GM04503 (cell line): ENCODE data around the gene ADGRG1.
"Not testable (repeated sequence)": the region's sequence is repeated elsewhere in the genome, so short reads cannot be mapped to it uniquely, and the experiment has no call there.

Experiments used
- DNase-seq: peaks from one replicate; pipeline ENCODE4 v3.0.0-alpha.2; 2012; ENCODE audit warnings: low read depth

The ADGRG1 gene

DNA sequence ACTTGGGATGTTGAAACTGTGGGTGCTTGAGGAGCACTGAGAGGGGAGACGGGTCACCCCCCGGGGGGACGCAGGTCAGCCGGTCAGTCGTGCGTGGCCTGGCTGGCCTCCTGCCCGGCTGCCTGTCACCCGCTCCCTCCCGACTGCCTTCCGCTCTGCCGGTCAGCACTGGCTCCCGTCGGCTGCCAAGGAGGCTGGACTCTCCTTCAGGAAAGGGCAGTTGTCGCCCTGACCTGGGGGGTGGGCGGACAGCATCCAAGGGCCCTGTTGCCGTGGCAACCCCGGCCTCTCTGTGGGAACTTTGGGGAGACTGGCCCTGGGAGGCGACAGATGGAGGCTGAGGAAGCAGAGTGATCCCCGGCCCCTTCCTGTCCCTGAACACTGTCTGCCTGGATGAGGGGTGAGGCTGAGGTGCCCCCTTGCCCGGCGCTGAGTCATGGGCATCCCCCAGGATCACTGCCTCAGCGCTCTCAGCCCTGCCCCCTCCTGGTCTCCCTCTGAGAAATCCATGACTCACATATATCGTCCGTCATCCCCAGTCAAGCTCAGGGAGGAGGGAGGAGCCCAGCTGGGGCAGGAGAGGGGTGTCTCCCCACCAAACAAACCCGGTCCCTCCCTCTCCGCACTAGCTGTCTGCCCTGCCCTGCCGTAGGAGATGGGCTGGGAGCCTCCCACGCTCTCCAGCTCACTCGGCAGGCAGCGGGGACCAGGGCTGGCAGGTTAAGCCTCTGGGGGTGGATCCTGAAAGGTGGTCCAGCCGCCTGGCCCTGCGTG is at the start of gene ADGRG1:
ADGRG1 (plus strand) TSS at position 623 of the 774 bp plus-strand sequence. CDS start 21,658 bp downstream, outside the sequence.
- DNase-seq: peak; percentile 78

DNA sequence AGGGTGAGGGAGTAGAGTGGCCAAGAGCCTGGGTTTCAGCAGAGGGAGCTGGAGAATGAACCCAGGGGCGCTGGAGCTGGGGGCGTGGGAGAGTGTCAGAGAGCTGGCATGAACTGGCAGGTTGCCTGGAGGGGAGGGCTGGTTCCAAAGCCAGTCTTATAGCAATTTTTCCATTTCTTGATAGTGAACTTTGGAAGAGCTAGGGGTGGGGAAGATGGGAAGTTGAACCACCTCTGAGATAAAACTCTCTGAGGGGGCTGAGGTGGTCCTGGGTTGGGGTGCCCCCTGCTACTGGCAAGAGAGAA is 49.1 kb upstream of the ADGRG1 start:
- no peak for DNase-seq

DNA sequence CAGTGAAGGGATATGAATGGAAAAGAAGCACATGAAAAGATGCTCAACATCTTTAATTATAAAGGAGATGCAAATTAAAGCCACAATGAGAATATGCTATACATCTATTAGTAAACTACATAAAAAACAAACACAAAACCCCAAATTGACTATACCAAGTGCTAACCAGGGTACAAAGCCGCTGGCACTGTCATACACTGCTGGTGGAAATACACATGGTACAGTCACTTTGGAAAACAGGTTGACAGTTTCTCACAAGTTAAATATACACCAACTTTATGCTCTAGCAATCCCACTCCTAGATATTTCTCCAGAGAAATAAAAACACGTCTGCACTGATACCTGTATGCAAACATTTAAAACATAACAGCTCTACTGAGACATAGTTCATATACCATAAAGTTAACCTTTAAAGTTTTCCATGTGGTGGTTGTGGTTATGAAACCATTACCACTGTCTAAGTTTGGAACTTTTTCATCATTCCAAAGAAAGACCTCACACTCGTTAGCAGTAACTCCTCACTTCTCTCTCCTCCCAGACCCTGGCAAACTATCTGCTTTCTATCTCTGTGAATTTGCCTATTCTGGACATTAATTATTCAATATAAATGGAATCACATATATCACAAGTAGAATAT is 43.3 kb upstream of the ADGRG1 start:
- no peak for DNase-seq

DNA sequence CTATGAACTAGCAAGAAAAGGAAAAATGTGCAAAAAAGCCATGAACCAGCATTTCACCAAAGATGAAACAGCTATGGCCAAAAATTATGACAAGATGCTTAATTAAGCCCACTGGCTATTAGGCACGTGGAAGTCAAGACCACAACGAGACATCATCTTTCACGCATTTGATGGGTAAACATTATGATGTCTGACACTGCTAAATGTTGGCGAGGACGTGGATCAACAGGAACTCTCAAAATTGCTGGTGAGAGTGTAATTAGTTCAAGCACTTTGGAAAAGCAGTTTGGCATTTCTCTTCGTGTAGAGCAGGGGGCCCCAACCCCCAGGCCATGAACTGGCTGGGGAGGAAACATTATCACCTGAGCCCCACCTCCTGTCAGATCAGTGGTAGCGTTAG is 39.6 kb upstream of the ADGRG1 start:
- DNase-seq: no peak

DNA sequence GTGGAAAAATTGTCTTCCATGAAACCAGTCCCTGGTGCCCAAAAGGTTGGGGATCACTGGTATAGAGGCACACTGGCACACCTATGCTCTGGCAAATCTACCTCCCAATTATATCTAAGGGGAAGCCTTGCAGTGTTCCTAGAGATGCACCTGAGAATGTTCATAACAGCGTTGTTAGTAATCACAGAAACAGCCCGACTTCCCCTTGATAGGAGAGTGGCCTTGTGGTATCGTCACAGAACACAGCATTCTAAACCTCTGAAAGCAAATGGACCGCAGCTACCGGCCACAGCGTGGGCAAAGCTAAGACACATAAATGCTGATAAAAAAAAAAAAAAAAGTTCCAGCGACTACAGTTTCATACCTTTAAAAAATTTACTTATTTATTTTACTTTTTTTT is 39.1 kb upstream of the ADGRG1 start:
- no peak for DNase-seq

DNA sequence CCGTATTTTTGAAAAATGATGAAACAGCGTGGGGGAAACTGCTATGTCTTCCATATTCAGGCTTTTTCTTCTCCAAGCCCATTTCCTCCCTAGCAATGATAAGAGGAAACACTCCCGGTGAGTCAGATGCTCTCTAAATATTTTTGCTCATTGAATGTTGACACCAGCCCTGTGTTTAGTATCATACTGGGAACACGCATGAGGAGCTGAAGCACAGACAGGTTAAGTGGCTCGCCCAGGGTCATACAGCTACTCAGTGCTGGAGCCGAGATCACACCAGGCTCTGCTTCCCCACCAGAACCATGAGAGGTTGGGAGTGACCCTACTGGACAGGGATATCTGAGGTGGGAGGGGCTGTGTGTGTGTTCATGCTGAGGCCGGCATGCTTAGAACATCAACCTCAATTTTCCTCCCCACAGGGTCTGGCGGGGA is 37.8 kb upstream of the ADGRG1 start:
- DNase-seq: peak; percentile 16

DNA sequence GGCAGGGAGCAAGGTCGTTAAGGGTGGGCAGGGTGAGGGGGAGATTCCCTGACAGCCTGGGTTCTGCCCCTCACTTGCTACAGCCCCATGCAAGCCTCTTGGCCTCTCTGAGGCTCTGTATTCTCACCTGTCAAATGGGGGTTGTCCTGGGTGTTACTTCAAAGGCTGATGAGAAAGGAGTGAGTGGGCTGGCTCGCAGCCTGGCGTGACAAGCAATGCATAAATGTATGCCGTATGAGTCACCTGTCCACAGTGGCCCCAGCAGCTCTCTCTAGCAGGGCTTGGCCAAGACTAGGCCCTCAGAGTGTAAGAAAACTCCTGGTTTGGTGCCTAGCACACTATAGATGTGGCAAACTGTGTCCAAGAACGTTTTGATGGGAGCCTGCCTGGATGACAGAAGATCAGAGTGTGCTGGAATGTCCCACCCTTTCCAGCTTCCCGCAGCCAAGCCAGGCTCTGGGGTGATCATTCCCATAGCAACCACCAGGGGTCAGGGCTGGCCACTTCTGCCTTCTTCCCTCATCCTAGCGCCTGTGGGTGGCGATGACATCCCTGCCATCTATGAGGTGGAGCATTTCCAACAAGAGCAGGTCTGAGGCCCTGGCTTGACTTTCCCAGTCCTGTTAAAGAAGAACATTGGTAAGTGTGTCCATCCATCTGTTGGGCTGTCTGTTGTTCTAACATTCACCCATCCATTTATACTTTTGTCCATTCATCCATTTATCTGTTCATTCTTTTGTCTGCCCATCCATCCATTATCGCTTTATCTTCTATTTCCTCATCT is 37.2 kb upstream of the ADGRG1 start:
- DNase-seq: peak; percentile 20

DNA sequence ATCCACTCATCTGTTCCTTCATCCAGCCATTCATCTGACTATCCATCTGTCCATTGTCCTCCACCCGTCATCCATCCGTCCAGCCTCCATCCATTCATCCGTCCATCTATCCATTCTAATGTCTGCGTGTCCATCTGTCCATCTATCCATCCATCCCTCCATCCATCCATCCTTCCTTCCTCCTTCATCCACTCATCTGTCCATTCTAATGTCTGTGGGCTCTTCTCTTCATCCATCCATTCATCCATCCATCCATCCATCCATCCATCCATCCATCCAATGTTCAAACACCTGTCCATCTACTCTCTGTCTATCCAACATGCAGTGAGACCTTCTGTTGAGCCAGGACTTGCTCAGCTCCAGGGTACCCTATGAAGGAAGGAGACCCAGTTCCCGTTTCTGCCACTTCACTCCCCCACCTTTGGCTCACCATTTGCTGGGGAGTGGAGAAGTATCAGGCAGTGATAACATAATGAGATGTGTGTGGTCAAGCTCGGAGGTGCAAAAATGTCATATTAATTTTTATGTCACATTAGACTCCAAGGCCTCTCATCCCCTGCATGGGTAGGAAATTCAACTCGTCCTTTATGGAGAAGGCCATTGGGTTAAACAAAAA is 36.5 kb upstream of the ADGRG1 start:
- DNase-seq: no peak

DNA sequence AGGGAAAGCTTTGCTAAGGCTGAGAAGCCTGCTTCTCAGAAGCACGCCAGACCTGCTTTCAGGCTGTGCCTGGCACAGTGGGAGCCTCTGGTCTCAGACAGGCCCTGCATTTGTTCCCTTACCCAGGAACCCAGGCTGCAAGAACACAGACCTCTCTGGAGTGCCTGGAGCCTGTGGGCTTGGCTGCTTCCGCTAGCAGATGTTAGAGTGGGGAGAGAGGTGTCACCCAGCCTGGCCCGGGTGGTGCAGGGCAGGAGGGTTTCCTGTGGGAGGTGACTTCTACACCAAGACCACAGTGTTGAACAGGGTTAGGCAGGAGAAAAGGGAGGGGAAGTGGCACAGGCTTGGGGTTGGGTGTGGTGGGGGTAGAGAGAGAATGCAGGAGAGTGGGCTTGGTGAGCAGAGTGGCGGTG is 35.8 kb upstream of the ADGRG1 start:
- DNase-seq: no peak

DNA sequence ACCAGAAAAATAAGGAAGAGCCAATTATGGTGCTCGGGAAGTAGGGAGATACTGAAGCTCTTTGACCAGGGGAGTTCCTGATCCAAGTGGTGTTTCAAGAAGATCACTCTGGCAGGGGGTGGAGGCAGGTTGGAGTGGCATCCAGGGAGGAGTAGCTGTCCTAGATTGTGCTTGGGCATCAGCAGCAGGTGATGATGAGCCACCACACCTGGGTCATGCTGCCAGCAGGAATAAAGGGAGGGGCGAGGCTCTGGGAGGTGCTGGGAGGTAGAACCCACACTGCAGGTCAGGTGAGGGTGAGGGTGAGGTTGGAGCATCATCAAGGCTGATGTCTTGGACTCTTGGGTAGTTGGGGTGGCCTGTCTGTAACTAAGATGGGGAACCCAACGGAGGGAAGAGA is 35.4 kb upstream of the ADGRG1 start:
- no peak for DNase-seq

DNA sequence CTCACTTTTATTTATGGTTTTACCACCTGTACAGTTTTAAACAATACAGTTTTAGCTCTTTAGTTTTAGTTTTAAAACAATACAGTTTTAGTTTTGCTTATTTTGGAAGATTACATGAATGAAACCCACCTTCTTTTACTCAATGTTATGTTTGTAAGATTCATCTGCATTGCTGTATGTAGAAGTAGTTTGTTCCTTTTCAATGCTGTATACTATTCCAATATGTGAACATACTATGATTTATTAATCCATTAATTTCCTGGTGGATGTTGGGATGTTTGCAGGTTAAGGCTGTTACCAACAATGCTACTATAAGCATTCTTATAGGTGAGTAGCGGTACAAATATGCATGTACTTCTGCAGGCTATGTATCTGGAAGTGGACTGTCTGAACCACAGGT is 34.4 kb upstream of the ADGRG1 start:
- no peak for DNase-seq

DNA sequence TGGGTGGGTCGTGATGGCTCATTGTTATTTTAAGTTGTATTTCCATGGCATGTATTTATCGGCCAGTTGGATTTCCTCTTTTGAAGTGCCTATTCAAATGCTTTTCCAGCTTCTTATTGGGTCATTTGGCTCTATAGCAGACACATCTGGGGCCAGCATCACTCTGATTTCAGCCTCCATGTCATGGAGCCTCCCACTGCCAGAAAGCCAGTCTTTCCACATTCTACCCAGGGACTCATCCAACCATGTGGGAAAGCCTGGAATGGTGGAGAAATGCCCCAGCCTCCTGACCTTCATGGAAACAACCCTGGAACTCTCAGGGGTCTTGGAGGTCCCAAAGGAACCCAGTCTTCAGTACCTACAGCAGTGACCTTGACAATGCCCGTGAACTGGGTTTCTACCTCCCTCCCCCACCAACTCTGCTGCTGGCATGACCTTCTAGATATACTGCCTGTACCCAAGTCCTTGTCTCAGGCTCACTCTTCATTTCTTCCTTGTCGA is 33.8 kb upstream of the ADGRG1 start:
- DNase-seq: no peak

DNA sequence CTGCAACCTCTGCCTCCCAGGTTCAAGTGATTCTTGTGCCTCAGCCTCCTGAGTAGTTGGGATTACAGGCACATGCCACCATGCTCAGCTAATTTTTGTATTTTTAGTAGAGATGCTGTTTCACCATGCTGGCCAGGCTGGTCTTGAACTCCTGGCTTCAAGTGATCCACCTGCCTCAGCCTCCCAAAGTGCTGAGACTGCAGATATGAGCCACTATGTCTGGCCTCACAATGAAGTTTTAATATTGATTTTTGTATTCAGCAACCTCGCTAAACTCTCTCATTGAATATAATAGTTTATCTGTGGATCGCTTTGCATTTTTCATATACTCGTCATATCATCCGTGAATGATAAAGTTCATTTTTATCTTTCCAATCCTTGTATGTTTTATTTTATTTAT is 32.2 kb upstream of the ADGRG1 start:
- not testable (repeated sequence) for DNase-seq

DNA sequence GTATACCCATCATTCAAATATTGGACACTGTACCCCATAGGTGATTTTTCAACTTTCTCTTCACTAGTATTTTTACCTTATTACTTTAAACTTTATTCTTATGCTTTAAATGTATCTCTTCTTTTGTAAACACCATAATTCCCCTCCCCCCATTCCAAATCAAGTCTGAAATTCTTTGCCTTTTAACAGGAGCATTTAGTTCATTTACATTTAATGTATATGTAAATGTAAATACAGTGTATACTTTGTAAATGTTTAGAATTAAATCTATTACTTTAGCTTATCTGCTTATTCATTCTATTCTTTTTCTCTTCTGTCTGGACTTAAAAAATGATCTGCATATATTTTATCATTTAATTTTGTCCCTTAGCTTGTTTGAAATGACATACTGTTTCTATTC is 30.0 kb upstream of the ADGRG1 start:
- no peak for DNase-seq

DNA sequence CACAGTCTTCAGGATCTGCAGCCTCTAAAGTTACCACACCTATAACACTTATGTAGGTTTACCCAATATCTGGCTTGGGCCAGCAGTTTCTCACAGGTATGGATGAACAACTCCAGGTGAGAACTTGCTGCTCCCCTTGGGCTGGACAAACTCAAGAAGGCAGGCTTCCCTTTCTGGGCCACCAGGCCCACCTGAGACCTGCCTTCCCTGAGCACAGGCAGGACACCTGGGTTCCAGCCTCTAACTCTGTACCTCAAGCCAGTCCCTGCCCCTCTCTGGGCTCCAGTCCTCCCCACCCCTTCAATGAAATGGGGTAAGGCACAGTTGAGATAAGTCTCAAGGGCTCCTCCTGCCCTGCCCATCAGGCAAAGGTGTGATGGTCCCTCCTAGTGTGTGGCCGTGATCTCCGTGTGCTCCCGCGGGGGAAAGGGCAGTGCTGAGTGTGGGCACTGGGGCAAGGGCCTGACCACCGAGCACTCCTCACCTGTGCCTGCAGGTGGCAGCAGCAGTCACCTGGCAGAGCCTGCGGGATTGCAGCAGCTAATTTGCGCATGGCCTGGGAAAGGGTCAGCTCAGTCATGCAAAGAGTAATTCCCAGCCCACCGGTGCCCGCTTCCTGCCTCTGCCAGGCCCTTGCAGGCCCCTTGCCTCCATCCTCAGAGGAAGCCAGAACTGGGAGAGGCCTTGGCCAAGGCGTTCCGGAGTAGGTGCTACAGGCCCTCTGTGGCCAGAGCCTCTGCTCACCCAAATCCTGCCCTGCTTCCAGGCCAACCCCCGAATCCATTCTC is 28.2 kb upstream of the ADGRG1 start:
- no peak for DNase-seq

DNA sequence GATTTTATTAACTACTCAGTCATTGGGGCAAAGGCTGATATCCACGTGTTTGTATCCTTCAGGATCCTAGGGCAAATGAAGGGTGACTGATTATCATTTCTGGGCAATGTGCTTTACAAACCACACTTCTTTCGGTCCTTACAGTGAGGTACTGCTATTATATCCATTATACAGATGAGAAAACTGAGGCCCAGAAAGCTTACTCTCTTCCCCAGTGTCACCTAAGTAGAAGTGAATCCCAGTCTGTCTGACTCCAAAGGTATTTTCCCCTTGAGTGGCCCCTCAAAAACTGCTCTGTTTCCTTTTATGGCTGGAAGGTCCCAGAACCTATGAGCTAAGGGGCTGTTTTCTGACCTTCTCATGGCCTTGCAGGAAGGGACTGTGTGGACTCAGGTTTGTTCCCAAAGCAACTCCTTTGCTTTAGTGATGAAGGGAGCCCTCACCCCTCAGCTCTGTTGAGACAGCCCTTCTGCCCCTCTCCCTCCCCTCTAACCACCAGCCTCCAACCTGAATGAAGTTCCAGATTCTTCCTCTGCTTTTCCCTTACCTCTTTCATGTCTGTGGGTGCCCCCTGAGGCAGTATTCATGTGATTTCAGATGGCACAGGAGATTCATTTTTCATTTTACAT is 27.4 kb upstream of the ADGRG1 start:
- no peak for DNase-seq

DNA sequence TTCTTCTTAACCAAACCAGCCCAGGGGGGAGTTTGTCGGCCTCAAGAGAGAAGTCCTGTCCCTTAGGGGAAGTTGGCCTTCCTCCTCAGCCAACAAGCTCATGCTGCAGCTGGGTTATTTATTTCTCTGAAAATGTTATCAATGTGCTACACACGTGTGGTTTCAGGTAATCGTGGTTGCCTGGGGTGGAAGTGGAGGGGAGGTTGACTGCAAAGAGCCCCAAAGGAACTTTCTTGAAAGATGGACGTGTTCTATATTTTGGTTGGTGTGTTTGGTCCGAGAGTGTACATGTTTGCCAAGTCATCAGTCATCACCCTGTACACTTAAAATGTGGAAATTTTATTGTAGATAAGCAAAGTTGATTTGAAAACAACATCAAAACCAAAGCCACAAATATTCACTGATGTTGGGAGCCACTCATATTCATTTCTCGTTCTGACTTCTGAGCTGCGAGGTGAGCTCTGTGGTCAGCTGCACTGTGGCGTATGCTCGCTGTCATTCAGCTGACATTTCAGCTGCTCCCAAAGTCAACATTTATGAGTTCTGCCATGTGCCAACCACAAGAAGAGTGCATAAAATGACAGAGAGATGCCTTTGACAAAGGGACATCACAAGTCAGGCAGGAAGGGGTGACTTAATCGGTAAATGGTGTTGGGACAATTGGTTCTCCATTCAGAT is 26.5 kb upstream of the ADGRG1 start:
- no peak for DNase-seq

DNA sequence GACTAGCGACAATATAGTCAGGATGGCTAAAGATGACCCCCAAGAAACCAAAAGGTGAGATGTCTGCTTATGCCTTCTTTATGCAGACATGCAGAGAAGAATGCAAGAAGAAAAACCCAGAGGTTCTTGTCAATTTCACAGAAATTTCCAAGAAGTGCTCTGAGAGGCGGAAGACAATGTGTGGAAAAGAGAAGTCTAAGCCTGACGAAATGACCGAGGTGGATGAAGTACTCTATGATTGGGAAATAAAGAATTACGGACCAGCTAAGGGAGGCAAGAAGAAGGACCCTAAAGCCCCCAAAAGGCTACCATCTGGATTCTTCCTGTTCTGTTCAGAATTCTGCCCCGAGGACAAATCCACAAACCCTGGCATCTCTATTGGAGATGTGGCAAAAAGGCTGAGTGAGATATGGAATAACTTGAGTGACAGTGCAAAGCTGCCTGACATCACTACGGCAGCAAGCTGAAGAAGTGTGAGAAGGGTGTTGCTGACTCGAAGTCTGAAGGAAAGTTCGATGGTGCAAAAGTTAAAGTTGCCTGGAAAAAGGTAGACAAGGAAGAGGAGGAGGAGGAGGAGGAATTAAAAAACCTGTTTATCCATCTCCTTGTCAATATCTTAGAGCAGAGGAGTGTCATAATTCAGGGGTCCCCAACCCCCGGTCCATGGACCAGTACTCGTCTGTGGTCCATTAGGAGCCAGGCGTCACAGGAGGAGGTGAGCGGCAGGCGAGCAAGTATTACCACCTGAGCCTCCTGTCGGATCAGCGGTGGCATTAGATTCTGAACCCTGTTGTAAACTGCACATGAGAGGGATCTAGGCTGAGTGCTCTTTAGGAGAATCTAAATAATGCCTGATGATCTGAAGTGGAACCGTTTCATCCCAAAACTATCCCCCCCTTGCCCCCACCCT is 25.1 kb upstream of the ADGRG1 start:
- DNase-seq: no peak

DNA sequence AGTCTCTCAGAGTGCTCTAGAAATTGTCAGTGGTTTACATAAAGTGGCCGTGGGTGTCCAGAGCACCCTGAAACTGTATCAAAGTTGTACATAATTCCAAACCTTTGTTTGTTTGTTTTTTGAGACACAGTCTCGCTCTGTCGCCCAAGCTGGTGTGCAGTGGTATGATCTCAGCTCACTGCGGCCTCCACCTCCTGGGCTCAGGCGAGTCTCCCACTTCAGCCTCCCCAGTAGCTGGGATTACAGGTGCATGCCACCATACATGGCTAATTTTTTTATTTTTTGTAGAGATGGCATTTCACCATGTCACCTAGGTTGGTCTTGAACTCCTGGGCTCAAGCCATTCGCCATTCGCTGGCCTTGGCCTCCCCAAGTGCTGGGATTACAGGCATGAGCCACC is 24.3 kb upstream of the ADGRG1 start:
- no peak for DNase-seq
